ENCODE data around the gene KIF16B.
"Not testable (repeated sequence)": the region's sequence is repeated elsewhere in the genome, so short reads cannot be mapped to it uniquely, and the experiment has no call there.

Gene KIF16B

GRCh38 chr20:16526433-16527380 is 46.5 kb downstream of the KIF16B start:
- no peak for FAIRE-seq
- DNase-seq (ENCODE audit: extremely low spot score, insufficient read length, low read depth): no peak

GRCh38 chr20:16522651-16523050 is 50.6 kb downstream of the KIF16B start:
- not testable (repeated sequence) for FAIRE-seq

GRCh38 chr20:16520154-16520553 is 53.1 kb downstream of the KIF16B start:
- FAIRE-seq (no peak), DNase-seq (ENCODE audit: extremely low spot score, insufficient read length, low read depth) (no peak)

More at GRCh38 chr20:16522651-16523050, 50.6 kb downstream of the KIF16B start:
- DNase-seq (ENCODE audit: extremely low spot score, insufficient read length, low read depth): not testable (repeated sequence)

GRCh38 chr20:16519673-16520072 is 53.6 kb downstream of the KIF16B start:
- FAIRE-seq; DNase-seq (ENCODE audit: extremely low spot score, insufficient read length, low read depth): not testable (repeated sequence)

- no peak for FAIRE-seq
- no peak for DNase-seq (ENCODE audit: extremely low spot score, insufficient read length, low read depth)
Observed at GRCh38 chr20:16518784-16519084, 54.5 kb downstream of the KIF16B start.

GRCh38 chr20:16517946-16518783 is 55.1 kb downstream of the KIF16B start:
- peak; percentile 15 for DNase-seq (ENCODE audit: extremely low spot score, insufficient read length, low read depth)
- peak; percentile 33 for FAIRE-seq

GRCh38 chr20:16516794-16517193 is 56.5 kb downstream of the KIF16B start:
- FAIRE-seq (no peak), DNase-seq (ENCODE audit: extremely low spot score, insufficient read length, low read depth) (no peak)

- DNase-seq (ENCODE audit: extremely low spot score, insufficient read length, low read depth) (no peak), FAIRE-seq (no peak)
Observed at GRCh38 chr20:16515046-16515445, 58.2 kb downstream of the KIF16B start.

- FAIRE-seq (no peak), DNase-seq (ENCODE audit: extremely low spot score, insufficient read length, low read depth) (no peak)
Observed at GRCh38 chr20:16514140-16514539, 59.1 kb downstream of the KIF16B start.

- FAIRE-seq (peak; percentile 47), DNase-seq (ENCODE audit: extremely low spot score, insufficient read length, low read depth) (no peak)
Observed at GRCh38 chr20:16505894-16506293, 67.4 kb downstream of the KIF16B start.

- no peak for DNase-seq (ENCODE audit: extremely low spot score, insufficient read length, low read depth)
- FAIRE-seq: no peak
Observed at GRCh38 chr20:16501301-16501700, 71.9 kb downstream of the KIF16B start.

GRCh38 chr20:16500197-16500596 is 73.1 kb downstream of the KIF16B start:
- DNase-seq (ENCODE audit: extremely low spot score, insufficient read length, low read depth) (no peak), FAIRE-seq (no peak)

- FAIRE-seq: no peak
- DNase-seq (ENCODE audit: extremely low spot score, insufficient read length, low read depth): no peak
Observed at GRCh38 chr20:16498526-16499253, 74.6 kb downstream of the KIF16B start.

- FAIRE-seq: no peak
- no peak for DNase-seq (ENCODE audit: extremely low spot score, insufficient read length, low read depth)
Observed at GRCh38 chr20:16497896-16498295, 75.4 kb downstream of the KIF16B start.

- FAIRE-seq: no peak
- DNase-seq (ENCODE audit: extremely low spot score, insufficient read length, low read depth): no peak
Observed at GRCh38 chr20:16493486-16493885, 79.8 kb downstream of the KIF16B start.

- DNase-seq (ENCODE audit: extremely low spot score, insufficient read length, low read depth): no peak
- FAIRE-seq: peak; percentile 47
Observed at GRCh38 chr20:16491294-16491905, 81.8 kb downstream of the KIF16B start.

GRCh38 chr20:16490696-16491095 is 82.6 kb downstream of the KIF16B start:
- no peak for DNase-seq (ENCODE audit: extremely low spot score, insufficient read length, low read depth)
- FAIRE-seq: no peak

- FAIRE-seq: no peak
- no peak for DNase-seq (ENCODE audit: extremely low spot score, insufficient read length, low read depth)
Observed at GRCh38 chr20:16488616-16489015, 84.6 kb downstream of the KIF16B start.

GRCh38 chr20:16488086-16488485 is 85.2 kb downstream of the KIF16B start:
- FAIRE-seq: no peak

GRCh38 chr20:16486532-16486931 is 86.7 kb downstream of the KIF16B start:
- DNase-seq (ENCODE audit: extremely low spot score, insufficient read length, low read depth) (no peak), FAIRE-seq (no peak)

More at GRCh38 chr20:16488086-16488485, 85.2 kb downstream of the KIF16B start:
- DNase-seq (ENCODE audit: extremely low spot score, insufficient read length, low read depth): no peak
